GM23338 (cell line): Measurements from ENCODE around the gene LPAR1. TPM values are rescaled to one million over a fixed set of nuclear protein-coding genes. Genes with fewer than 3 reads are reported as not detected.
A peak's percentile ranks its signal among the peaks of the same experiment; 100 is the strongest.

ENCODE experiments used
- ATAC-seq: fragments of 200-7000 bp; cut with Tn5 transposase; 3 replicates; pipeline ENCODE4 v1.9.1; 2020
- DNase-seq: peaks from one replicate; pipeline ENCODE4 v3.0.0-alpha.2; 2015; ENCODE audit warnings: low spot score
- H2AFZ ChIP-seq: fragments of 200-600 bp; sonication (generic); 2 replicates; pipeline ENCODE4 v1.8.0; 2016; ENCODE audit warnings: antibody characterized with exemption, mild to moderate bottlenecking, moderate library complexity
- H3F3A ChIP-seq: fragments of 200-600 bp; sonication (generic); replicated peaks from 2 replicates; pipeline ENCODE4 v1.8.0; 2017; ENCODE audit warnings: antibody characterized with exemption, mixed run types, low read depth
- H3K27ac ChIP-seq: fragments of 200-600 bp; sonication (generic); 2 replicates; pipeline ENCODE4 v1.6.1; 2016; ENCODE audit warnings: low read depth
- H3K27me3 ChIP-seq: fragments of 200-600 bp; sonication (generic); 2 replicates; pipeline ENCODE4 v1.8.0; 2016; ENCODE audit warnings: mild to moderate bottlenecking, mixed run types, moderate library complexity; ENCODE audit not compliant: insufficient read depth
- H3K36me3 ChIP-seq: fragments of 200-600 bp; sonication (generic); 2 replicates; pipeline ENCODE4 v1.8.0; 2016; ENCODE audit warnings: mild to moderate bottlenecking; ENCODE audit not compliant: insufficient read depth
- H3K4me1 ChIP-seq: fragments of 200-600 bp; sonication (generic); 2 replicates; pipeline ENCODE4 v1.8.0; 2016; ENCODE audit warnings: mild to moderate bottlenecking, moderate library complexity; ENCODE audit not compliant: insufficient read depth
- H3K4me2 ChIP-seq: fragments of 200-600 bp; sonication (generic); 2 replicates; pipeline ENCODE4 v1.7.1; 2017; ENCODE audit warnings: mixed run types
- H3K4me3 ChIP-seq: fragments of 200-600 bp; sonication (generic); 2 replicates; pipeline ENCODE4 v1.6.1; 2016; ENCODE audit warnings: mixed run types
- H3K79me2 ChIP-seq: fragments of 200-600 bp; sonication (generic); replicated peaks from 2 replicates; pipeline ENCODE4 v1.8.0; 2017; ENCODE audit warnings: mild to moderate bottlenecking; ENCODE audit not compliant: insufficient read depth
- H3K9me2 ChIP-seq: fragments of 200-600 bp; sonication (generic); 2 replicates; pipeline ENCODE4 v1.8.0; 2017; ENCODE audit not compliant: insufficient read depth
- H4K20me1 ChIP-seq: fragments of 200-600 bp; sonication (generic); replicated peaks from 2 replicates; pipeline ENCODE4 v1.8.0; 2017; ENCODE audit warnings: mild to moderate bottlenecking; ENCODE audit not compliant: insufficient read depth
- H3K27ac Mint-ChIP-seq: 2 replicates; pipeline ENCODE4 v1.8.0; 2020; ENCODE audit warnings: inconsistent platforms, mild to moderate bottlenecking, moderate library complexity, mixed read lengths
- H3K27me3 Mint-ChIP-seq: 3 replicates; pipeline ENCODE4 v1.8.0; 2022; ENCODE audit warnings: low read depth, mild to moderate bottlenecking, moderate library complexity, mixed read lengths, inconsistent platforms; ENCODE audit not compliant: insufficient read depth, poor library complexity
- H3K36me3 Mint-ChIP-seq: 3 replicates; pipeline ENCODE4 v1.8.0; 2021; ENCODE audit warnings: low read depth, mild to moderate bottlenecking, inconsistent platforms, moderate library complexity, mixed read lengths
- H3K4me1 Mint-ChIP-seq: 3 replicates; pipeline ENCODE4 v1.8.0; 2020; ENCODE audit warnings: mild to moderate bottlenecking, inconsistent platforms, mixed read lengths
- H3K4me3 Mint-ChIP-seq: 3 replicates; pipeline ENCODE4 v1.8.0; 2021; ENCODE audit warnings: moderate library complexity, mild to moderate bottlenecking, inconsistent platforms, mixed read lengths
- H3K9me3 Mint-ChIP-seq: 3 replicates; pipeline ENCODE4 v1.8.0; 2020; ENCODE audit warnings: moderate library complexity, mild to moderate bottlenecking, inconsistent platforms, mixed read lengths
- CREB1 ChIP-seq: fragments of 250-450 bp; sonication (Bioruptor Pico); IDR thresholded peaks from 2 replicates; pipeline ENCODE4 v1.5.0; 2020; ENCODE audit warnings: low read depth, mild to moderate bottlenecking, moderate library complexity
- EZH2 ChIP-seq: fragments of 200-600 bp; sonication (generic); IDR thresholded peaks from one replicate; pipeline ENCODE4 v1.8.0; 2017; ENCODE audit warnings: antibody characterized with exemption, mild to moderate bottlenecking, low read depth; ENCODE audit not compliant: unreplicated experiment
- JUNB ChIP-seq: IDR thresholded peaks from one replicate; pipeline ENCODE4 v1.6.1; 2016; ENCODE audit warnings: antibody characterized with exemption; ENCODE audit not compliant: unreplicated experiment
- REST ChIP-seq: IDR thresholded peaks from one replicate; pipeline ENCODE4 v1.6.1; 2018; ENCODE audit warnings: antibody characterized with exemption; ENCODE audit not compliant: unreplicated experiment
- ZNF331 ChIP-seq: fragments of 250-450 bp; sonication (Bioruptor Pico); IDR thresholded peaks from 2 replicates; pipeline ENCODE4 v1.5.0; 2020; ENCODE audit warnings: low read depth, mild to moderate bottlenecking, moderate library complexity
- long read RNA-seq: library from polyadenylated mRNA; unstranded; transcript quantifications from one replicate; pipeline ENCODE4 v2.0.0, GENCODE V29; 2020; ENCODE audit not compliant: unreplicated experiment
- polyA plus RNA-seq: library from polyadenylated mRNA; unstranded; fragments of >200 nt; fragmentation: Nextera tagmentation; extraction: Ambion mirVana; gene quantifications from 2 replicates; pipeline ENCODE4 v1.2.1, GENCODE V29; 2016
- total RNA-seq: library from RNA; depleted of rRNA; stranded (reverse); fragments of >200 nt; shearing (Covaris generic); gene quantifications from 2 replicates; pipeline ENCODE4 v1.2.3, GENCODE V29; 2014; rRNA removed
- TF ChIP-seq, protein P1 (sequence below), 2 experiments: fragments of 200-600 bp in 1 of 2; sonication (generic) in 1 of 2; conservative IDR thresholded peaks; 2 replicates each; pipeline versions ENCODE4 v1.5.1 to v1.6.1; 2016 to 2017; ENCODE audit warnings: antibody characterized with exemption in 2 of 2, low read depth in 2 of 2, mild to moderate bottlenecking in 2 of 2, moderate library complexity in 1 of 2

LPAR1 gene
- total RNA-seq (2.9 and 3.8 TPM in 2 replicates), polyA plus RNA-seq (0.66 and 1.0 TPM in 2 replicates)
- long read RNA-seq, partial matches to known transcripts: 0 of 1 reads
- long read RNA-seq, other reads (novel, unspliced or antisense): 1 of 1 reads

GRCh38 chr9:111038331-111039230 lies at the start of gene LPAR1:
TSS of gene LPAR1 (minus strand) at chr9:111038470. CDS start at chr9:110972117, 66,353 bp downstream.
- H4K20me1 ChIP-seq: no peaks in the 10 kb centered on the region
- Mint-ChIP-seq H3K36me3 (no peaks in the 10 kb centered on the region; the same call in 2 of the 3 replicates), H3K9me3 (no peaks in the 10 kb centered on the region; the same call in 2 of the 3 replicates), H3K27me3 (peaks cover 23% of the 10 kb centered on the region), H3K4me3 (peak within 1 kb of the TSS; percentile 85), H3K27ac (no peak within 1 kb of the TSS), H3K4me1 (peaks cover 37% of the 10 kb centered on the region)
- TF ChIP-seq EZH2 (peak; percentile 38), CREB1 (CRISPR knock-in tag) (no peak)
- TF ChIP-seq, protein P1, sequence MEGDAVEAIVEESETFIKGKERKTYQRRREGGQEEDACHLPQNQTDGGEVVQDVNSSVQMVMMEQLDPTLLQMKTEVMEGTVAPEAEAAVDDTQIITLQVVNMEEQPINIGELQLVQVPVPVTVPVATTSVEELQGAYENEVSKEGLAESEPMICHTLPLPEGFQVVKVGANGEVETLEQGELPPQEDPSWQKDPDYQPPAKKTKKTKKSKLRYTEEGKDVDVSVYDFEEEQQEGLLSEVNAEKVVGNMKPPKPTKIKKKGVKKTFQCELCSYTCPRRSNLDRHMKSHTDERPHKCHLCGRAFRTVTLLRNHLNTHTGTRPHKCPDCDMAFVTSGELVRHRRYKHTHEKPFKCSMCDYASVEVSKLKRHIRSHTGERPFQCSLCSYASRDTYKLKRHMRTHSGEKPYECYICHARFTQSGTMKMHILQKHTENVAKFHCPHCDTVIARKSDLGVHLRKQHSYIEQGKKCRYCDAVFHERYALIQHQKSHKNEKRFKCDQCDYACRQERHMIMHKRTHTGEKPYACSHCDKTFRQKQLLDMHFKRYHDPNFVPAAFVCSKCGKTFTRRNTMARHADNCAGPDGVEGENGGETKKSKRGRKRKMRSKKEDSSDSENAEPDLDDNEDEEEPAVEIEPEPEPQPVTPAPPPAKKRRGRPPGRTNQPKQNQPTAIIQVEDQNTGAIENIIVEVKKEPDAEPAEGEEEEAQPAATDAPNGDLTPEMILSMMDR (conservative IDR thresholded peaks at IDR 0.05; ENCODE audit: low read depth in 2 of 2): no peak
- H3K4me3 ChIP-seq: peak within 1 kb of the TSS; percentile 79
- no peaks in the 10 kb centered on the region for H3F3A ChIP-seq
- H3K36me3 ChIP-seq: no peaks in the 10 kb centered on the region
- H3K9me2 ChIP-seq: no peaks in the 10 kb centered on the region
- peaks cover 16% of the 10 kb centered on the region for H3K4me1 ChIP-seq
- DNase-seq (peak; percentile 78), ATAC-seq (peak; percentile 64)
- peak within 1 kb of the TSS; percentile 90 for H3K4me2 ChIP-seq
- no peak within 1 kb of the TSS for H3K27ac ChIP-seq
- H3K27me3 ChIP-seq: peaks cover 41% of the 10 kb centered on the region
- peaks cover 9% of the 10 kb centered on the region; the same call in 1 of the 2 replicates for H3K79me2 ChIP-seq
- H2AFZ ChIP-seq: peak within 1 kb of the TSS; percentile 95

- no peaks in the 10 kb centered on the region for H4K20me1 ChIP-seq
- no peaks in the 10 kb centered on the region for H3K4me1 ChIP-seq
- H2AFZ ChIP-seq: no peak overlapping the region
- no peaks in the 10 kb centered on the region for H3F3A ChIP-seq
- no peak overlapping the region; the same call in 1 of the 2 replicates for H3K27ac Mint-ChIP-seq
- no peaks in the 10 kb centered on the region for H3K9me2 ChIP-seq
- H3K27ac ChIP-seq: no peak overlapping the region
- H3K4me3 ChIP-seq: no peak overlapping the region
- H3K4me2 ChIP-seq: no peak overlapping the region
- no peak overlapping the region for H3K4me3 Mint-ChIP-seq
- H3K27me3 Mint-ChIP-seq: no peaks in the 10 kb centered on the region
- no peaks in the 10 kb centered on the region; the same call in 2 of the 3 replicates for H3K9me3 Mint-ChIP-seq
- ATAC-seq (no peak), DNase-seq (no peak)
- no peaks in the 10 kb centered on the region for H3K36me3 ChIP-seq
- H3K36me3 Mint-ChIP-seq: no peaks in the 10 kb centered on the region
- no peaks in the 10 kb centered on the region for H3K79me2 ChIP-seq
- no peaks in the 10 kb centered on the region for H3K27me3 ChIP-seq
- no peaks in the 10 kb centered on the region for H3K4me1 Mint-ChIP-seq
- TF ChIP-seq, protein P1 (conservative IDR thresholded peaks at IDR 0.05; ENCODE audit: low read depth in 2 of 2): no peak
- no peak for TF ChIP-seq ZNF331 (CRISPR knock-in tag)
- no peak for TF ChIP-seq JUNB
- no peak for TF ChIP-seq REST
Measured at GRCh38 chr9:111078391-111079038, 40.2 kb upstream of the LPAR1 start.
